CD4-positive, alpha-beta T cell (primary cell): ENCODE data around the gene CCL25. TPM values are rescaled to one million over a fixed set of nuclear protein-coding genes. Genes with fewer than 3 reads are reported as not detected.

ENCODE experiments used
- ATAC-seq: fragments of 200-7000 bp; cut with Tn5 transposase; one replicate; pipeline ENCODE4 v1.10.0; 2022; ENCODE audit warnings: mild to moderate bottlenecking; ENCODE audit not compliant: poor library complexity
- CTCF ChIA-PET: fragments of 350-600 bp; sonication (Branson Sonifier 250); formaldehyde crosslinking; loops from one replicate; lab custom pipeline; 2021; ENCODE audit warnings: antibody characterized with exemption, inconsistent platforms; lab: Charles Lee
- POLR2A ChIA-PET: fragments of 350-600 bp; sonication (Branson Sonifier 250); formaldehyde crosslinking; loops from one replicate; lab custom pipeline; 2021; ENCODE audit warnings: antibody characterized with exemption, inconsistent platforms; lab: Charles Lee
- DNase-seq, 14 experiments: peaks; one replicate each; pipeline ENCODE4 v3.0.0-alpha.2; 2013 to 2020; ENCODE audit warnings: mixed read lengths in 2 of 14
- H3K27ac ChIP-seq, 2 donors: one replicate each; pipeline versions ENCODE4 v1.5.1 to v1.7.0; 2013; ENCODE audit warnings: low read length in 2 of 2, low read depth in 1 of 2, mild to moderate bottlenecking in 1 of 2
- H3K27me3 ChIP-seq, 2 experiments: 1 replicate in 1 of 2; 2 replicates in 1 of 2; pipeline versions ENCODE4 v1.6.1 to v1.7.0; 2013; ENCODE audit warnings: low read length in 2 of 2, control low read depth in 1 of 2, mild to moderate bottlenecking in 1 of 2, moderate library complexity in 1 of 2; ENCODE audit not compliant: insufficient read depth in 2 of 2, control insufficient read depth in 1 of 2
- H3K36me3 ChIP-seq: one replicate; pipeline ENCODE4 v1.6.1; 2013; ENCODE audit warnings: low read length, control low read depth; ENCODE audit not compliant: insufficient read depth
- H3K4me1 ChIP-seq: one replicate; pipeline ENCODE4 v1.6.1; 2013; ENCODE audit warnings: low read length, control low read depth; ENCODE audit not compliant: insufficient read depth
- H3K4me3 ChIP-seq: one replicate; pipeline ENCODE4 v1.5.1; 2013; ENCODE audit warnings: mild to moderate bottlenecking, low read length, moderate library complexity
- H3K9me3 ChIP-seq, 2 experiments: 1 replicate in 1 of 2; 2 replicates in 1 of 2; pipeline versions ENCODE4 v1.6.1 to v1.7.0; 2013; ENCODE audit warnings: low read length in 2 of 2, mild to moderate bottlenecking in 2 of 2, control low read depth in 1 of 2, moderate library complexity in 1 of 2; ENCODE audit not compliant: control insufficient read depth in 1 of 2, insufficient read depth in 1 of 2
- H3K27ac Mint-ChIP-seq: one replicate; pipeline ENCODE4 v1.8.0; 2020; ENCODE audit warnings: mixed read lengths
- H3K27me3 Mint-ChIP-seq: one replicate; pipeline ENCODE4 v1.8.0; 2021; ENCODE audit warnings: mixed read lengths
- H3K36me3 Mint-ChIP-seq: one replicate; pipeline ENCODE4 v1.8.0; 2021; ENCODE audit warnings: low read depth, mixed read lengths
- H3K4me1 Mint-ChIP-seq: one replicate; pipeline ENCODE4 v1.8.0; 2021; ENCODE audit warnings: low read depth, mixed read lengths
- H3K4me3 Mint-ChIP-seq: one replicate; pipeline ENCODE4 v1.8.0; 2020; ENCODE audit warnings: mild to moderate bottlenecking, mixed read lengths
- H3K9me3 Mint-ChIP-seq: one replicate; pipeline ENCODE4 v1.8.0; 2020; ENCODE audit warnings: mixed read lengths
- intact Hi-C, 2 experiments: fragments of 100-400 bp; cut with DNase I in 1 of 2; cut with micrococcal nuclease in 1 of 2; formaldehyde crosslinking; loops; one replicate each; pipeline versions ENCODE4 v1.15.1 to v1.9.0; 2023 to 2025; cut with DNase I, micrococcal nuclease
- total RNA-seq, 174 experiments: library from RNA in 2 of 174; stranded (reverse) in 2 of 174; gene quantifications; one replicate each; pipeline ENCODE4 v1.2.3 and lab custom pipeline; 2021 to 2026
- TF ChIP-seq, protein P1 (sequence below): fragments of 200-600 bp; IDR thresholded peaks from one replicate; pipeline ENCODE4 v1.8.0; 2022; ENCODE audit warnings: antibody characterized with exemption, mild to moderate bottlenecking

CCL25 gene
- total RNA-seq, 2 experiments from 2014 or later = not detected

DNA sequence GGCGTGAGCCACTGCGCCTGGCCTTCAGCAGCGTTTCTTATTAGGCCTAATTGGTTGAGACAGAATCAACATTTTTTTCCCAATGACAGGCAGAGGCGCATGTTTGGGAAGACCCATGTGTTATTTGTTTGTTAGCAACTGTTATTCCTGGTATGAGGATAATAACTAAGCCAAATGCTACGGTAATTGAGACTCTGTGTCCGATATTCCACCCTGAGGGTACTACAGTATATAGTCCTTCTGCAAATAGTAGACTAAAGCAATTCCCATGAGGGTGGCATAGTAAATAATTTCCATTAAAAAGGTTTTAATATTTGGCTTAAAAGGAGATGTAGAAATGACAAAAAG lies 18.4 kb upstream of the CCL25 start:
- ChIA-PET POLR2A (no interaction called here), CTCF (no interaction called here)
- Mint-ChIP-seq H3K9me3 (no peaks in the 10 kb centered on the region), H3K27ac (no peak overlapping the region), H3K4me1 (no peaks in the 10 kb centered on the region), H3K27me3 (peaks cover 4% of the 10 kb centered on the region), H3K4me3 (no peak overlapping the region), H3K36me3 (no peaks in the 10 kb centered on the region)
- intact Hi-C loops = no loop called here
- ATAC-seq (no peak), DNase-seq (no peak)
- H3K27me3 ChIP-seq = peaks cover 0 to 3% of the 10 kb centered on the region in 2 experiments
- no peaks in the 10 kb centered on the region for H3K4me1 ChIP-seq
- TF ChIP-seq, protein P1, sequence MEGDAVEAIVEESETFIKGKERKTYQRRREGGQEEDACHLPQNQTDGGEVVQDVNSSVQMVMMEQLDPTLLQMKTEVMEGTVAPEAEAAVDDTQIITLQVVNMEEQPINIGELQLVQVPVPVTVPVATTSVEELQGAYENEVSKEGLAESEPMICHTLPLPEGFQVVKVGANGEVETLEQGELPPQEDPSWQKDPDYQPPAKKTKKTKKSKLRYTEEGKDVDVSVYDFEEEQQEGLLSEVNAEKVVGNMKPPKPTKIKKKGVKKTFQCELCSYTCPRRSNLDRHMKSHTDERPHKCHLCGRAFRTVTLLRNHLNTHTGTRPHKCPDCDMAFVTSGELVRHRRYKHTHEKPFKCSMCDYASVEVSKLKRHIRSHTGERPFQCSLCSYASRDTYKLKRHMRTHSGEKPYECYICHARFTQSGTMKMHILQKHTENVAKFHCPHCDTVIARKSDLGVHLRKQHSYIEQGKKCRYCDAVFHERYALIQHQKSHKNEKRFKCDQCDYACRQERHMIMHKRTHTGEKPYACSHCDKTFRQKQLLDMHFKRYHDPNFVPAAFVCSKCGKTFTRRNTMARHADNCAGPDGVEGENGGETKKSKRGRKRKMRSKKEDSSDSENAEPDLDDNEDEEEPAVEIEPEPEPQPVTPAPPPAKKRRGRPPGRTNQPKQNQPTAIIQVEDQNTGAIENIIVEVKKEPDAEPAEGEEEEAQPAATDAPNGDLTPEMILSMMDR = no peak
- H3K9me3 ChIP-seq = no peaks in the 10 kb centered on the region
- no peak overlapping the region for H3K27ac ChIP-seq
- no peak overlapping the region for H3K4me3 ChIP-seq
- no peaks in the 10 kb centered on the region for H3K36me3 ChIP-seq

DNA sequence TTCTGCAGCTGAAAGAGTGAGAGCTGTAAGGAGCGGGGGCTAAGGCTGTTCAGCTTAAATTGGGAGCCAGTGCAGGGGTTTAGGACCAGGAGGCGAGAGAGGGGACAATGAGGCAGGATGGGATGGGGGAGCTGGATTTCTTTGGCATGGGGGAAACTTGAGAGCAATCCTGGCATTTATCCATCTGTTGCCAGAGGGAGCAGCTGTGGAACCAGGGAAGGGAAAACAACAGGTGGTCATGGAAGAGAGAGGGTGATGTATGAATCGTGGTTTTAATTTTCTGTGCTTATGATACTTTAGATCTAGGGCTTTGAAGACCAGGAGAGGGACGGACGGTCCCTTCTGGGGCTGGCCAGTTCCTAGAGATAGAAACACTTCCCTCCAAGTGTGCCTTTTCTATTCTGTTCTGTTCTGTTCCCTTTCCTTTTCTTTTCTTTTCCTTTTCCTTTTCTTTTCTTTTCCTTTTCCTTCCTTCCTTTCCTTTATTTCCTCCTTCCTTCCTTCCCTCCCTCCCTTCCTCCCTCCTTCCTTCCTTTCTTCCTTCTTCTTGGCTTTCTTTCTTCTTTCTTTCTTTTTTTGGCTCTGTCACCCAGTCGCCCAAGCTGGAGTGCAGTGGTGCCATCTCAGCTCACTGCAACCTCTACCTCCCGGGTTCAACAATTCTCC lies 16.0 kb upstream of the CCL25 start:
- POLR2A ChIA-PET = no interaction called here
- Histone ChIP-seq H3K9me3 (no peaks in the 10 kb centered on the region), H3K27me3 (peaks cover 0 to 5% of the 10 kb centered on the region in 2 experiments), H3K4me3 (no peak overlapping the region), H3K36me3 (no peaks in the 10 kb centered on the region), H3K27ac (no peak overlapping the region), H3K4me1 (no peaks in the 10 kb centered on the region)
- intact Hi-C loops = no loop called here
- Mint-ChIP-seq H3K4me1 (no peaks in the 10 kb centered on the region), H3K36me3 (no peaks in the 10 kb centered on the region), H3K27ac (no peak overlapping the region), H3K4me3 (no peak overlapping the region), H3K27me3 (peaks cover 4% of the 10 kb centered on the region), H3K9me3 (no peaks in the 10 kb centered on the region)
- no peak for ATAC-seq
- CTCF ChIA-PET = no interaction called here
- no peak for DNase-seq
- TF ChIP-seq, protein P1 = no peak

DNA sequence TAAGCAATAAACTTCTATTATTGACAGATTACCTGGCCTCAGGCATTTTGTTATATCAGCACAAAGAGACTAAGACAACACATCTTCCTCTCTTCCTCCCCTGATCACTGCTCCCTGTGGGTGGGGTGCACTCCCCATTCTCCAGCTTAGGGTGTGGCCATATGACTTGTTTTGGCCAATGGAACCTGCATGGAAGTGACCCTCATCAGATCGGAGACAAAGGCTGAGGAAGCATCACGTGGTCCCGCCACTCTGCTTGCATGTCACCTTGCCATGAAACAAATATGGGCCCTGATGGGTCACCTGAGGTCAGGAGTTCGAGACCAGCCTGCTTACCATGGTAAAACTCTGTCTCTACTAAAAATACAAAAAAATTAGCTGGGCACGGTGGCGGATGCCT lies 13.7 kb upstream of the CCL25 start:
- Histone ChIP-seq H3K9me3 (no peaks in the 10 kb centered on the region), H3K4me3 (no peak overlapping the region), H3K27ac (no peak overlapping the region), H3K4me1 (no peaks in the 10 kb centered on the region), H3K36me3 (no peaks in the 10 kb centered on the region), H3K27me3 (peaks cover 0 to 5% of the 10 kb centered on the region in 2 experiments)
- Mint-ChIP-seq H3K36me3 (no peaks in the 10 kb centered on the region), H3K4me3 (no peak overlapping the region), H3K27ac (no peak overlapping the region), H3K27me3 (peaks cover 4% of the 10 kb centered on the region), H3K9me3 (no peaks in the 10 kb centered on the region), H3K4me1 (no peaks in the 10 kb centered on the region)
- TF ChIP-seq, protein P1 = no peak
- ATAC-seq (no peak), DNase-seq (no peak)
- intact Hi-C loops = no loop called here
- POLR2A ChIA-PET = interaction anchor here (0.6 kb wide), 1 partner anchor 1520 kb away, joined by 3 read pairs; no protein-coding TSS in a partner anchor
- CTCF ChIA-PET = no interaction called here
